Measurements from ENCODE around the gene CYTL1. TPM values are rescaled to one million over a fixed set of nuclear protein-coding genes. Genes with fewer than 3 reads are reported as not detected.
A peak's percentile ranks its signal among the peaks of the same experiment; 100 is the strongest.

Gene CYTL1
- total RNA-seq, 1 experiment from 2014 or later: 3.2 TPM

DNA sequence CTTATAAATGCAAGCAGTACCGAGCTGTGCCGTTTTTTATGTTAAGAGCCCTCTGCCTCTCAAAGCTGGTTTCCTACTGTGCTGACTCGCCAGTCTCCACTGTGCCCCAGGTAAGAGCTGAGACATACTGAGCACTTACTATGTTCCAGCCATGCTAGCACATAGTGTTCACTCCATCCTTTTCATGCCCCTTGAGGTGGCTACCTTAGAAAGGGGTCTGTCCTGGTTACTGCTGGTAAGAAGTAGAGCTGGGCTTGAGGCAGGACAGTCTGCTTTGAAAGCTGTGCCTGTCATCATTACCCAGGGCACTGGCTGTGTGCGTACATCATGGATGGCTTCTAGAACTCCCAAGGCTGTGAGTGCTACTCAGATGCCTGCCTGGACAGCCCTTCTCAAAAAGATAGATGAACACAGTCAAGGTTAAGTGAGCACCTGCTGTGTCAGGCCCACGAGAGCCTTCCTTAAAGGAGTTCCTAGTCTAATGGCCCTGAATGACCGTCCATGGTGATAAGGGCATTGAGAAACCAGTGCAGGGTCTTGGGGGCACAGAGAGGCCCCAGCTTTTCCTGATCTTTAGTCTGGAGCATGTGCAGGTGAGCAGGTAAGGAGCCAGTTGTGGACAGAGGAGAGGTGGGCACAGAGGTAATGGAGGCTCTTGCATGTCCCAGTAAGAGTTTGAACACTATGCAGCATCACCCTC lies 33.6 kb upstream of the CYTL1 start:
- Mint-ChIP-seq H3K36me3 (no peaks in the 10 kb centered on the region), H3K4me1 (peaks cover 7% of the 10 kb centered on the region; the same call in 1 of the 2 replicates), H3K27ac (no peak overlapping the region), H3K4me3 (peak overlapping the region; percentile 87; the same call in 1 of the 2 replicates), H3K27me3 (ENCODE audit: low read depth) (peaks cover 71% of the 10 kb centered on the region), H3K9me3 (no peaks in the 10 kb centered on the region)
- CTCF ChIA-PET: interaction anchor here (2.2 kb wide), 1 partner anchor 10 kb away, joined by 7 read pairs; no protein-coding TSS in a partner anchor
- POLR2A ChIA-PET: interaction anchor here (0.6 kb wide), 1 partner anchor 582 kb away, joined by 8 read pairs; no protein-coding TSS in a partner anchor
- TF ChIP-seq ZNF232 (CRISPR knock-in tag; IDR thresholded peaks at IDR 0.05) (no peak), NFYB (CRISPR knock-in tag; conservative IDR thresholded peaks at IDR 0.05; ENCODE audit: low read depth) (no peak), CREB1 (CRISPR knock-in tag; IDR thresholded peaks at IDR 0.05) (no peak), PRRX2 (CRISPR knock-in tag; IDR thresholded peaks at IDR 0.05) (no peak), OVOL2 (CRISPR knock-in tag; IDR thresholded peaks at IDR 0.05; ENCODE audit: borderline replicate concordance) (no peak), JAZF1 (CRISPR knock-in tag; IDR thresholded peaks at IDR 0.05) (no peak), ZNF416 (CRISPR knock-in tag; IDR thresholded peaks at IDR 0.05) (no peak), ZNF396 (CRISPR knock-in tag; IDR thresholded peaks at IDR 0.05; ENCODE audit: borderline replicate concordance) (no peak), ZBTB21 (CRISPR knock-in tag; IDR thresholded peaks at IDR 0.05; ENCODE audit: borderline replicate concordance) (no peak), ZNF671 (CRISPR knock-in tag; IDR thresholded peaks at IDR 0.05) (no peak), ELF4 (CRISPR knock-in tag; IDR thresholded peaks at IDR 0.05; ENCODE audit: low read depth) (no peak), GTF2I (CRISPR knock-in tag; conservative IDR thresholded peaks at IDR 0.05) (no peak), ZNF423 (CRISPR knock-in tag; IDR thresholded peaks at IDR 0.05) (no peak), ZNF138 (CRISPR knock-in tag; conservative IDR thresholded peaks at IDR 0.05) (no peak), NR3C1 (CRISPR knock-in tag; conservative IDR thresholded peaks at IDR 0.05; ENCODE audit: low read depth) (no peak), EMX1 (CRISPR knock-in tag; IDR thresholded peaks at IDR 0.05) (no peak)
- TF ChIP-seq, protein P1, sequence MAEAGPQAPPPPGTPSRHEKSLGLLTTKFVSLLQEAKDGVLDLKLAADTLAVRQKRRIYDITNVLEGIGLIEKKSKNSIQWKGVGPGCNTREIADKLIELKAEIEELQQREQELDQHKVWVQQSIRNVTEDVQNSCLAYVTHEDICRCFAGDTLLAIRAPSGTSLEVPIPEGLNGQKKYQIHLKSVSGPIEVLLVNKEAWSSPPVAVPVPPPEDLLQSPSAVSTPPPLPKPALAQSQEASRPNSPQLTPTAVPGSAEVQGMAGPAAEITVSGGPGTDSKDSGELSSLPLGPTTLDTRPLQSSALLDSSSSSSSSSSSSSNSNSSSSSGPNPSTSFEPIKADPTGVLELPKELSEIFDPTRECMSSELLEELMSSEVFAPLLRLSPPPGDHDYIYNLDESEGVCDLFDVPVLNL (CRISPR knock-in tag; IDR thresholded peaks at IDR 0.05; ENCODE audit: borderline replicate concordance, low read depth): no peak
- TF ChIP-seq, protein P2, sequence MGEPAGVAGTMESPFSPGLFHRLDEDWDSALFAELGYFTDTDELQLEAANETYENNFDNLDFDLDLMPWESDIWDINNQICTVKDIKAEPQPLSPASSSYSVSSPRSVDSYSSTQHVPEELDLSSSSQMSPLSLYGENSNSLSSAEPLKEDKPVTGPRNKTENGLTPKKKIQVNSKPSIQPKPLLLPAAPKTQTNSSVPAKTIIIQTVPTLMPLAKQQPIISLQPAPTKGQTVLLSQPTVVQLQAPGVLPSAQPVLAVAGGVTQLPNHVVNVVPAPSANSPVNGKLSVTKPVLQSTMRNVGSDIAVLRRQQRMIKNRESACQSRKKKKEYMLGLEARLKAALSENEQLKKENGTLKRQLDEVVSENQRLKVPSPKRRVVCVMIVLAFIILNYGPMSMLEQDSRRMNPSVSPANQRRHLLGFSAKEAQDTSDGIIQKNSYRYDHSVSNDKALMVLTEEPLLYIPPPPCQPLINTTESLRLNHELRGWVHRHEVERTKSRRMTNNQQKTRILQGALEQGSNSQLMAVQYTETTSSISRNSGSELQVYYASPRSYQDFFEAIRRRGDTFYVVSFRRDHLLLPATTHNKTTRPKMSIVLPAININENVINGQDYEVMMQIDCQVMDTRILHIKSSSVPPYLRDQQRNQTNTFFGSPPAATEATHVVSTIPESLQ (CRISPR knock-in tag; IDR thresholded peaks at IDR 0.05): no peak
- TF ChIP-seq, protein P3, sequence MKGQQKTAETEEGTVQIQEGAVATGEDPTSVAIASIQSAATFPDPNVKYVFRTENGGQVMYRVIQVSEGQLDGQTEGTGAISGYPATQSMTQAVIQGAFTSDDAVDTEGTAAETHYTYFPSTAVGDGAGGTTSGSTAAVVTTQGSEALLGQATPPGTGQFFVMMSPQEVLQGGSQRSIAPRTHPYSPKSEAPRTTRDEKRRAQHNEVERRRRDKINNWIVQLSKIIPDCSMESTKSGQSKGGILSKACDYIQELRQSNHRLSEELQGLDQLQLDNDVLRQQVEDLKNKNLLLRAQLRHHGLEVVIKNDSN (CRISPR knock-in tag; IDR thresholded peaks at IDR 0.05): no peak
- TF ChIP-seq, protein P4, sequence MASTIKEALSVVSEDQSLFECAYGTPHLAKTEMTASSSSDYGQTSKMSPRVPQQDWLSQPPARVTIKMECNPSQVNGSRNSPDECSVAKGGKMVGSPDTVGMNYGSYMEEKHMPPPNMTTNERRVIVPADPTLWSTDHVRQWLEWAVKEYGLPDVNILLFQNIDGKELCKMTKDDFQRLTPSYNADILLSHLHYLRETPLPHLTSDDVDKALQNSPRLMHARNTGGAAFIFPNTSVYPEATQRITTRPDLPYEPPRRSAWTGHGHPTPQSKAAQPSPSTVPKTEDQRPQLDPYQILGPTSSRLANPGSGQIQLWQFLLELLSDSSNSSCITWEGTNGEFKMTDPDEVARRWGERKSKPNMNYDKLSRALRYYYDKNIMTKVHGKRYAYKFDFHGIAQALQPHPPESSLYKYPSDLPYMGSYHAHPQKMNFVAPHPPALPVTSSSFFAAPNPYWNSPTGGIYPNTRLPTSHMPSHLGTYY (CRISPR knock-in tag; IDR thresholded peaks at IDR 0.05): no peak
- ATAC-seq (no peak), DNase-seq (ENCODE audit: low spot score) (no peak)

DNA sequence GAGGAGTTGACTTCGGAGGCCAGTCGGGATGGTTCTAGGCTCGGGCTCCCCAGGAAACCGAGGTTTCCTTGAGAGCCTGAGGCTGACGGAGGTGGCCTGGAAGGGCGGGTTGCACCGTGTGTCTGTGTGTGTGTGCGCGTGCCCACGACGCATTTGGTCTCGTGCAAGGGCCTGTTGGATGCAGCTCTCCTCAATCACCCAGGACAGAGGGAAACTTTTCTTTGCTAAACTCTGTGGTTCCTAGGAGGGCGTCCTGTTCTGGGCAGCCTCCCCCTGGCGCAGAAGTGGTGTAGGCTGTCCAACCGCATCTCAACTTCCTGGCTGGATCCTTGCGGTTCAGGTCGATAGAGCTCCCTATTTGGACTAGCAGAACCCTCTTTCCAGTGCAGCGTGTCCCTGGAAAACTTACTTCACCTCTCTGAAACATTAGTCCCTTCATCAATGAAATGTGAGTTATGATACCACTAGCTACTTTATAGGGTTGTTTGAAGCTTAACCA lies 33.0 kb upstream of the CYTL1 start:
- Mint-ChIP-seq H3K27ac (no peak overlapping the region), H3K4me1 (peaks cover 7% of the 10 kb centered on the region; the same call in 1 of the 2 replicates), H3K36me3 (no peaks in the 10 kb centered on the region), H3K4me3 (peak overlapping the region; percentile 87), H3K27me3 (ENCODE audit: low read depth) (peaks cover 68% of the 10 kb centered on the region), H3K9me3 (no peaks in the 10 kb centered on the region)
- POLR2A ChIA-PET: interaction anchor here (0.6 kb wide), 1 partner anchor 582 kb away, joined by 8 read pairs; no protein-coding TSS in a partner anchor
- CTCF ChIA-PET: interaction anchor here (1.0 to 2.2 kb wide), 2 partner anchors 9 to 51 kb away, joined by 3 to 7 read pairs; no protein-coding TSS in a partner anchor
- ATAC-seq (no peak; the same call in 1 of the 2 replicates), DNase-seq (ENCODE audit: low spot score) (no peak)
- TF ChIP-seq SMAD3 (CRISPR knock-in tag; IDR thresholded peaks at IDR 0.05; ENCODE audit: borderline replicate concordance): peak; percentile 20; the same call in 1 of the 2 replicates
- TF ChIP-seq, protein P5, sequence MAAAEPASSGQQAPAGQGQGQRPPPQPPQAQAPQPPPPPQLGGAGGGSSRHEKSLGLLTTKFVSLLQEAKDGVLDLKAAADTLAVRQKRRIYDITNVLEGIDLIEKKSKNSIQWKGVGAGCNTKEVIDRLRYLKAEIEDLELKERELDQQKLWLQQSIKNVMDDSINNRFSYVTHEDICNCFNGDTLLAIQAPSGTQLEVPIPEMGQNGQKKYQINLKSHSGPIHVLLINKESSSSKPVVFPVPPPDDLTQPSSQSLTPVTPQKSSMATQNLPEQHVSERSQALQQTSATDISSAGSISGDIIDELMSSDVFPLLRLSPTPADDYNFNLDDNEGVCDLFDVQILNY (CRISPR knock-in tag; IDR thresholded peaks at IDR 0.05): no peak

Data from WTC11 (cell line).